HUDEP-2 (cell line): ENCODE measurements around the gene GNAQ.
"Not testable (repeated sequence)": the region's sequence is repeated elsewhere in the genome, so short reads cannot be mapped to it uniquely, and the experiment has no call there.

Experiments used
- DNase-seq, 76 experiments: peaks; one replicate each; lab custom pipeline; 2025; ENCODE audit not compliant: unreplicated experiment in 76 of 76; lab: John Stamatoyannopoulos, UW

GNAQ gene

GRCh38 chr9:77887662-77888061 is 143.9 kb downstream of the GNAQ start:
- no peak for DNase-seq

GRCh38 chr9:77885104-77885672 is 146.4 kb downstream of the GNAQ start:
- no peak for DNase-seq

GRCh38 chr9:77883846-77884771 is 147.5 kb downstream of the GNAQ start:
- no peak for DNase-seq

- no peak for DNase-seq
Measured at GRCh38 chr9:77883133-77883532, 148.5 kb downstream of the GNAQ start.

- DNase-seq: peak in 6 of 76 experiments; percentile 8 to 33 (median 12)
Measured at GRCh38 chr9:77882294-77882693, 149.3 kb downstream of the GNAQ start.

GRCh38 chr9:77881634-77882033 is 150.0 kb downstream of the GNAQ start:
- DNase-seq: not testable (repeated sequence)

GRCh38 chr9:77881111-77881510 is 150.5 kb downstream of the GNAQ start:
- DNase-seq: no peak

- DNase-seq: no peak
Measured at GRCh38 chr9:77879437-77879943, 152.1 kb downstream of the GNAQ start.

- DNase-seq: not testable (repeated sequence)
Measured at GRCh38 chr9:77878793-77879192, 152.8 kb downstream of the GNAQ start.

- no peak for DNase-seq
Measured at GRCh38 chr9:77877976-77878375, 153.6 kb downstream of the GNAQ start.

- no peak for DNase-seq
Measured at GRCh38 chr9:77876590-77876989, 155.0 kb downstream of the GNAQ start.

- no peak for DNase-seq
Measured at GRCh38 chr9:77876091-77876490, 155.5 kb downstream of the GNAQ start.

- no peak for DNase-seq
Measured at GRCh38 chr9:77872863-77873262, 158.7 kb downstream of the GNAQ start.

GRCh38 chr9:77872177-77872576 is 159.4 kb downstream of the GNAQ start:
- no peak for DNase-seq

GRCh38 chr9:77871483-77871882 is 160.1 kb downstream of the GNAQ start:
- DNase-seq: no peak

- DNase-seq: no peak
Measured at GRCh38 chr9:77866878-77867277, 164.7 kb downstream of the GNAQ start.

GRCh38 chr9:77865385-77866047 is 166.1 kb downstream of the GNAQ start:
- no peak for DNase-seq

GRCh38 chr9:77864211-77864889 is 167.3 kb downstream of the GNAQ start:
- peak in 5 of 76 experiments; percentile 8 to 11 (median 9) for DNase-seq

- not testable (repeated sequence) for DNase-seq
Measured at GRCh38 chr9:77863638-77864037, 168.0 kb downstream of the GNAQ start.

GRCh38 chr9:77860953-77861352 is 170.7 kb downstream of the GNAQ start:
- DNase-seq: not testable (repeated sequence)
